ENCODE measurements around the gene SDK1.

Gene SDK1

GRCh38 chr7:3558400-3558799 is 257.3 kb downstream of the SDK1 start:
- no CpG with 5 or more reads among the region's 2 CpGs for WGBS (ENCODE audit: extremely low coverage, insufficient coverage, insufficient read length)
- Histone ChIP-seq H3K27ac (ENCODE audit: low read depth, low read length) (no peak overlapping the region), H3K4me3 (ENCODE audit: low read depth, low read length) (no peak overlapping the region), H3K9me3 (ENCODE audit: insufficient read depth, low read depth, low read length) (peaks cover 2% of the 10 kb centered on the region), H2AFZ (ENCODE audit: insufficient read depth, low read length, poor library complexity) (no peak overlapping the region), H3K79me1 (ENCODE audit: low read length) (peaks cover 3% of the 10 kb centered on the region), H3K23ac (ENCODE audit: low read length) (no peak overlapping the region), H2BK5ac (ENCODE audit: low read depth, low read length, poor library complexity) (no peak overlapping the region), H3K27me3 (ENCODE audit: insufficient read depth, low read length) (no peaks in the 10 kb centered on the region), H2AK5ac (ENCODE audit: low read length) (no peak overlapping the region), H3K79me2 (ENCODE audit: control insufficient read depth, insufficient read depth, low read length, poor library complexity) (no peaks in the 10 kb centered on the region), H4K8ac (ENCODE audit: low read depth, low read length) (no peak overlapping the region), H3K9ac (ENCODE audit: low read length) (no peak overlapping the region), H3K4me2 (ENCODE audit: low read length) (no peak overlapping the region), H3K4ac (ENCODE audit: low read depth, low read length) (no peak overlapping the region), H3K18ac (ENCODE audit: low read length) (no peak overlapping the region), H2BK120ac (ENCODE audit: insufficient read depth, low read length, poor library complexity) (no peak overlapping the region), H4K91ac (ENCODE audit: low read depth, low read length) (no peak overlapping the region), H2BK12ac (ENCODE audit: low read length) (no peak overlapping the region), H3K36me3 (ENCODE audit: control insufficient read depth in 1 of 2, insufficient read depth in 2 of 2, low read length in 2 of 2) (peaks cover 0 to 2% of the 10 kb centered on the region in 2 experiments), H3K14ac (ENCODE audit: low read length) (no peak overlapping the region), H3K4me1 (ENCODE audit: control insufficient read depth in 1 of 2, insufficient read depth in 2 of 2, low read length in 2 of 2) (peaks cover under 1 to 12% of the 10 kb centered on the region in 2 experiments), H4K12ac (ENCODE audit: low read depth, low read length) (no peak overlapping the region)
- DNase-seq: no peak

- Histone ChIP-seq H2BK120ac (ENCODE audit: insufficient read depth, low read length, poor library complexity) (no peak overlapping the region), H3K79me2 (ENCODE audit: control insufficient read depth, insufficient read depth, low read length, poor library complexity) (no peaks in the 10 kb centered on the region), H3K9me3 (ENCODE audit: insufficient read depth, low read depth, low read length) (peaks cover 2% of the 10 kb centered on the region), H3K14ac (ENCODE audit: low read length) (no peak overlapping the region), H3K4me3 (ENCODE audit: low read depth, low read length) (no peak overlapping the region), H4K8ac (ENCODE audit: low read depth, low read length) (no peak overlapping the region), H3K4ac (ENCODE audit: low read depth, low read length) (no peak overlapping the region), H4K91ac (ENCODE audit: low read depth, low read length) (no peak overlapping the region), H2BK5ac (ENCODE audit: low read depth, low read length, poor library complexity) (no peak overlapping the region), H3K4me2 (ENCODE audit: low read length) (no peak overlapping the region), H2AK5ac (ENCODE audit: low read length) (no peak overlapping the region), H3K4me1 (ENCODE audit: control insufficient read depth in 1 of 2, insufficient read depth in 2 of 2, low read length in 2 of 2) (peaks cover 0 to 8% of the 10 kb centered on the region in 2 experiments), H3K9ac (ENCODE audit: low read length) (no peak overlapping the region), H3K18ac (ENCODE audit: low read length) (no peak overlapping the region), H2BK12ac (ENCODE audit: low read length) (no peak overlapping the region), H3K79me1 (ENCODE audit: low read length) (peaks cover 3% of the 10 kb centered on the region), H3K27me3 (ENCODE audit: insufficient read depth, low read length) (no peaks in the 10 kb centered on the region), H3K27ac (ENCODE audit: low read depth, low read length) (no peak overlapping the region), H3K36me3 (ENCODE audit: control insufficient read depth in 1 of 2, insufficient read depth in 2 of 2, low read length in 2 of 2) (peaks cover 0 to 2% of the 10 kb centered on the region in 2 experiments), H3K23ac (ENCODE audit: low read length) (no peak overlapping the region), H2AFZ (ENCODE audit: insufficient read depth, low read length, poor library complexity) (no peak overlapping the region), H4K12ac (ENCODE audit: low read depth, low read length) (no peak overlapping the region)
- DNase-seq: peak in 1 of 2 donors; percentile 7
- WGBS (ENCODE audit: extremely low coverage, insufficient coverage, insufficient read length): no CpG with 5 or more reads among the region's 3 CpGs
These were observed 258.2 kb downstream of the SDK1 start for GRCh38 chr7:3559278-3559677.

- Histone ChIP-seq H3K27ac (ENCODE audit: low read depth, low read length) (peak overlapping the region; percentile 5), H3K36me3 (ENCODE audit: control insufficient read depth in 1 of 2, insufficient read depth in 2 of 2, low read length in 2 of 2) (peaks cover 0 to 2% of the 10 kb centered on the region in 2 experiments), H3K9me3 (ENCODE audit: insufficient read depth, low read depth, low read length) (peaks cover 2% of the 10 kb centered on the region), H2AK5ac (ENCODE audit: low read length) (no peak overlapping the region), H2BK12ac (ENCODE audit: low read length) (peak overlapping the region; percentile 6), H3K9ac (ENCODE audit: low read length) (no peak overlapping the region), H3K4me3 (ENCODE audit: low read depth, low read length) (no peak overlapping the region), H4K8ac (ENCODE audit: low read depth, low read length) (no peak overlapping the region), H3K27me3 (ENCODE audit: insufficient read depth, low read length) (no peaks in the 10 kb centered on the region), H4K91ac (ENCODE audit: low read depth, low read length) (no peak overlapping the region), H3K18ac (ENCODE audit: low read length) (peak overlapping the region; percentile 14), H3K79me1 (ENCODE audit: low read length) (peaks cover 3% of the 10 kb centered on the region), H3K79me2 (ENCODE audit: control insufficient read depth, insufficient read depth, low read length, poor library complexity) (no peaks in the 10 kb centered on the region), H3K23ac (ENCODE audit: low read length) (no peak overlapping the region), H2BK120ac (ENCODE audit: insufficient read depth, low read length, poor library complexity) (peak overlapping the region; percentile 60), H2BK5ac (ENCODE audit: low read depth, low read length, poor library complexity) (peak overlapping the region; percentile 9), H2AFZ (ENCODE audit: insufficient read depth, low read length, poor library complexity) (no peak overlapping the region), H4K12ac (ENCODE audit: low read depth, low read length) (peak overlapping the region; percentile 2), H3K4me1 (ENCODE audit: control insufficient read depth in 1 of 2, insufficient read depth in 2 of 2, low read length in 2 of 2) (peaks cover 0 to 8% of the 10 kb centered on the region in 2 experiments), H3K4me2 (ENCODE audit: low read length) (no peak overlapping the region), H3K14ac (ENCODE audit: low read length) (no peak overlapping the region), H3K4ac (ENCODE audit: low read depth, low read length) (peak overlapping the region; percentile 27)
- no CpG with 5 or more reads among the region's 6 CpGs for WGBS (ENCODE audit: extremely low coverage, insufficient coverage, insufficient read length)
- DNase-seq: no peak
These were observed 259.4 kb downstream of the SDK1 start for GRCh38 chr7:3560495-3560894.

GRCh38 chr7:3561932-3562331 is 260.9 kb downstream of the SDK1 start:
- Histone ChIP-seq H3K79me2 (ENCODE audit: control insufficient read depth, insufficient read depth, low read length, poor library complexity) (no peaks in the 10 kb centered on the region), H3K14ac (ENCODE audit: low read length) (no peak overlapping the region), H3K18ac (ENCODE audit: low read length) (no peak overlapping the region), H2AFZ (ENCODE audit: insufficient read depth, low read length, poor library complexity) (no peak overlapping the region), H2BK5ac (ENCODE audit: low read depth, low read length, poor library complexity) (no peak overlapping the region), H3K9ac (ENCODE audit: low read length) (no peak overlapping the region), H2AK5ac (ENCODE audit: low read length) (no peak overlapping the region), H4K91ac (ENCODE audit: low read depth, low read length) (no peak overlapping the region), H3K27ac (ENCODE audit: low read depth, low read length) (no peak overlapping the region), H3K4me1 (ENCODE audit: control insufficient read depth in 1 of 2, insufficient read depth in 2 of 2, low read length in 2 of 2) (peaks cover 0 to 8% of the 10 kb centered on the region in 2 experiments), H3K9me3 (ENCODE audit: insufficient read depth, low read depth, low read length) (peaks cover 2% of the 10 kb centered on the region), H4K12ac (ENCODE audit: low read depth, low read length) (no peak overlapping the region), H4K8ac (ENCODE audit: low read depth, low read length) (no peak overlapping the region), H3K4me3 (ENCODE audit: low read depth, low read length) (no peak overlapping the region), H2BK120ac (ENCODE audit: insufficient read depth, low read length, poor library complexity) (no peak overlapping the region), H3K27me3 (ENCODE audit: insufficient read depth, low read length) (no peaks in the 10 kb centered on the region), H3K79me1 (ENCODE audit: low read length) (peaks cover 3% of the 10 kb centered on the region), H3K4ac (ENCODE audit: low read depth, low read length) (no peak overlapping the region), H3K23ac (ENCODE audit: low read length) (no peak overlapping the region), H3K4me2 (ENCODE audit: low read length) (no peak overlapping the region), H2BK12ac (ENCODE audit: low read length) (no peak overlapping the region), H3K36me3 (ENCODE audit: control insufficient read depth in 1 of 2, insufficient read depth in 2 of 2, low read length in 2 of 2) (no peaks in the 10 kb centered on the region)
- DNase-seq: peak; percentile 44 to 69
- 100% methylated on average over 1 of the region's 5 CpGs for WGBS (ENCODE audit: extremely low coverage, insufficient coverage, insufficient read length)

All from trophoblast cell (in vitro differentiated cells and primary cell).